ENCODE results near the gene PCDHGA12.

- no peak for TF ChIP-seq CUX1 (IDR thresholded peaks at IDR 0.05; ENCODE audit: insufficient replicate concordance, low read depth, low read length)
- TF ChIP-seq ZNF592 (IDR thresholded peaks at IDR 0.05), result no peak
- TF ChIP-seq POLR2A (IDR thresholded peaks at IDR 0.05; ENCODE audit: low read depth, low read length), result no peak
- no peak for TF ChIP-seq SIN3A (IDR thresholded peaks at IDR 0.05; ENCODE audit: low read depth, low read length)
- TF ChIP-seq RFX5 (IDR thresholded peaks at IDR 0.05; ENCODE audit: low read depth, low read length), result no peak
- TF ChIP-seq ZBTB33 (IDR thresholded peaks at IDR 0.05), result no peak
- no peak for TF ChIP-seq ASH2L (IDR thresholded peaks at IDR 0.05; ENCODE audit: borderline replicate concordance, low read depth)
- no peak for TF ChIP-seq BCLAF1 (IDR thresholded peaks at IDR 0.05)
- TF ChIP-seq YY1 (IDR thresholded peaks at IDR 0.05; ENCODE audit: low read depth, low read length), result no peak
- TF ChIP-seq RAD21 (IDR thresholded peaks at IDR 0.05; ENCODE audit: insufficient read depth, low read depth, low read length), result no peak
- no peak for TF ChIP-seq EP300 (IDR thresholded peaks at IDR 0.05; ENCODE audit: borderline replicate concordance in 1 of 2, control insufficient read depth in 1 of 2, low read depth in 2 of 2, low read length in 2 of 2)
Measured at GRCh38 chr5:141465351-141465750, 35.0 kb downstream of the PCDHGA12 start.

Measured in GM12878 (cell line).